Posterior cingulate gyrus (tissue), 11 donors: ENCODE measurements around the gene GLT8D1.
A peak's percentile ranks its signal among the peaks of the same experiment; 100 is the strongest.
"Not testable (repeated sequence)": the region's sequence is repeated elsewhere in the genome, so short reads cannot be mapped to it uniquely, and the experiment has no call there.

Experiments used
- DNase-seq, 10 donors: peaks; one replicate each; pipeline versions ENCODE4 v3.0.0 to v3.0.0-alpha.2; 2020 to 2021; ENCODE audit warnings: mixed read lengths in 3 of 10
- intact Hi-C: fragments of 100-400 bp; cut with DNase I; formaldehyde crosslinking; loops from one replicate; pipeline ENCODE4 v1.15.1; 2023

GLT8D1 gene

GRCh38 chr3:52685285-52685708, 20.3 kb downstream of the GLT8D1 start:
- intact Hi-C loops = loop anchor here (2.0 to 10.0 kb wide), 3 partner anchors 20 to 260 kb away; partner anchors contain the start of genes GLT8D1 and UQCC5

GRCh38 chr3:52684184-52684583, 21.4 kb downstream of the GLT8D1 start:
- intact Hi-C loops = loop anchor here (2.0 to 10.0 kb wide), 3 partner anchors 21 to 259 kb away; partner anchors contain the start of genes GLT8D1 and UQCC5
- DNase-seq = no peak

More at GRCh38 chr3:52685285-52685708, 20.3 kb downstream of the GLT8D1 start:
- DNase-seq = peak; percentile 60 to 96 (median 70)

DNA sequence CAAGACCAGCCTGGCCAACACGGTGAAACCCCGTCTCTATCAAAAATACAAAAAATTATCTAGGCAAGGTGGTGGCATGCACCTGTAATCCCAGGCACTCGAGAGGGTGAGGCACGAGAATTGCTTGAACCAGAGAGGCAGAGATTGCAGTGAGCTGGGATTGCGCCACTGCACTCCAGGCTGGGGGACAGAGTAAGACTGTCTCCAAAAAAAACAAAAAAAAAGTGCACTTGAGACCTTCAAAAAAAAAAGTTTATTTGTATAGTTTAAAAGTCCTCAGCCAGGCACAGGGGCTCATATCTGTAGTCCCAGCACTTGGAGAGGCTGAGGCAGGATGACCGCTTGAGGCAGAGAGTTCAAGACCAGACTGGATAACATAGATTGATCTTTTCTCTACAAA, 22.0 kb downstream of the GLT8D1 start:
- intact Hi-C loops = loop anchor here (2.0 to 10.0 kb wide), 3 partner anchors 21 to 259 kb away; partner anchors contain the start of genes GLT8D1 and UQCC5
- DNase-seq = no peak

GRCh38 chr3:52682016-52682415, 23.6 kb downstream of the GLT8D1 start:
- DNase-seq = peak in 1 of 10 donors; percentile 11
- intact Hi-C loops = loop anchor here (10.0 kb wide), 1 partner anchor 257 kb away; no protein-coding TSS in a partner anchor

- no peak for DNase-seq
- intact Hi-C loops = loop anchor here (10.0 kb wide), 1 partner anchor 257 kb away; no protein-coding TSS in a partner anchor
Measured at GRCh38 chr3:52681596-52681995, 24.0 kb downstream of the GLT8D1 start.

DNA sequence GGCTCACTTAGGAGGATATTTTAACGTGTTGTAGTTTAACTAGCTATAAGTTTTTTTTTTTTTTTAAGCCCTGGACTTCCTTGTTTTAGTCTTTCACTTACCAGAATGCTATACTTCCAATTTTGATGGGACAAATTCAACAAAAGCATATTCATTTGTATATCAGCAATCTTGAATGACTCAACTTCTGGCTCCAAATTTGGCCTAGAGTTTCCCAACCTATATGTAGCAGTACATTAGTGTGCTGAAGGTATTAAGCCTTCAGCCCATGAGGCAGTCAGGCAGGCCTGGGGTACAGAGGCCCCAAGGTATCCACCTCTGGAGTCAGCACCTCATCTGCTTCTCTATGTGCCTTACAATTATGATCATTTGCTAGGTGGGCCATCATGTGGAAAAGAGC, 25.8 kb downstream of the GLT8D1 start:
- no peak for DNase-seq
- intact Hi-C loops = loop anchor here (10.0 kb wide), 1 partner anchor 255 kb away; no protein-coding TSS in a partner anchor

GRCh38 chr3:52679199-52679538, 26.4 kb downstream of the GLT8D1 start:
- intact Hi-C loops = no loop called here

GRCh38 chr3:52678265-52679198, 27.1 kb downstream of the GLT8D1 start:
- DNase-seq = no peak
- intact Hi-C loops = no loop called here

More at GRCh38 chr3:52679199-52679538, 26.4 kb downstream of the GLT8D1 start:
- DNase-seq = no peak

DNA sequence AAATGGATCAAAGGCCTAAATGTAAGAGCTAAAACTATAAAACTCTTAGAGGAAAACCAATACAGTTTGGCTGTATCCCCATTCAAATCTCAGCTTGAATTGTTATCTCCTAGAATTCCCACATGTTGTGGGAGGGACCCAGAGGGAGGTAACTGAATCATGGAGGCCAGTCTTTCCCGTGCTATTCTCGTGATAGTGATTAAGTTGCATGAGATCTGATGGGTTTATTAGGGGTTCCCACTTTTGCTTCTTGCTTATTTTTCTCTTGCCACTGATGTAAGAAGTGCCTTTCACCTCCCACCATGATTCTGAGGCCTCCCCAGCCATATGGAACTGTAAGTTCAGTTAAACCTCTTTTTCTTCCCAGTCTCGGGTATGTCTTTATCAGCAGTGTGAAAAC, 29.4 kb downstream of the GLT8D1 start:
- intact Hi-C loops, DNase-seq: not testable (repeated sequence)

DNA sequence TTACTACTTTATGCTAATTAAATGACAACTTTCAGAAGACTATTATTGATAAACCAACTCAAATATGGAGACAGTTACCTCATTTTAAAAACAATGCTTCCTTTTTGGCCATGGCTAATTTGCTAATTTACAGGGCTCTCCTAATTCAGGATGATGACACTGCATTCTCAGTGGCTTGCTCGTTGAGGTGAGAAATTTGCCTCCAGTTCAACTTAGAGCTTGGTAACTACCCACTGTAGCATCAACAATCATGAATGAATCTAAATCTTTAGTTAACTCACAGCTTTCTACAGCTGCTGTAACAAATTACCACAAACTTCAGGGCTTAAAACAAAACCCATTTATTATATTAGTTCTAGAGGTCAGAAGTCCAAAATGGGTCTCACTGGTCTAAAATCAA, 33.9 kb downstream of the GLT8D1 start:
- intact Hi-C loops = no loop called here
- no peak for DNase-seq

- intact Hi-C loops = no loop called here
- DNase-seq = no peak
Measured at GRCh38 chr3:52670621-52671521, 34.7 kb downstream of the GLT8D1 start.

- intact Hi-C loops = no loop called here
- DNase-seq = no peak
Measured at GRCh38 chr3:52663098-52663497, 42.5 kb downstream of the GLT8D1 start.

DNA sequence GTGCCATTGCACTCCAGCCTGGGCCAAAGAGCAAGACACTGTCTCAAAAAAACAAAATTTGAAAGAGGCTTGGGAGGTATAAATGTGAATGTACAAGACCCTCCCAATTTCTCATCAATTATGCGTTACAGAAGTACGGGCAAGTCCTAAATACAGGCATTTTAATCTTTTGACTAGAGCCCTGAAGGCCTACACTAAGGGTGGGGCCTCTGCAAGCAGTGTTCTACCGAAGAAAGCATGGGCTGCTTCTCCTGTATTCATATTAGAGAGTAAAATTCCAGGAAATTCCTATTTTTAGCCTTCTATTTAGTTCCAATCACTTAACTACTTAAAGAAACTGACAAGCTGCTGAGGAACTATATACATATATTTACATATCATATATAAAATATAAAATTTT, 45.5 kb downstream of the GLT8D1 start:
- intact Hi-C loops = no loop called here
- no peak for DNase-seq

GRCh38 chr3:52655895-52656294, 49.7 kb downstream of the GLT8D1 start:
- DNase-seq = no peak
- intact Hi-C loops = no loop called here

- DNase-seq = no peak
- intact Hi-C loops = no loop called here
Measured at GRCh38 chr3:52651592-52651991, 54.0 kb downstream of the GLT8D1 start.

- intact Hi-C loops = no loop called here
Measured at GRCh38 chr3:52650439-52650838, 55.2 kb downstream of the GLT8D1 start.

DNA sequence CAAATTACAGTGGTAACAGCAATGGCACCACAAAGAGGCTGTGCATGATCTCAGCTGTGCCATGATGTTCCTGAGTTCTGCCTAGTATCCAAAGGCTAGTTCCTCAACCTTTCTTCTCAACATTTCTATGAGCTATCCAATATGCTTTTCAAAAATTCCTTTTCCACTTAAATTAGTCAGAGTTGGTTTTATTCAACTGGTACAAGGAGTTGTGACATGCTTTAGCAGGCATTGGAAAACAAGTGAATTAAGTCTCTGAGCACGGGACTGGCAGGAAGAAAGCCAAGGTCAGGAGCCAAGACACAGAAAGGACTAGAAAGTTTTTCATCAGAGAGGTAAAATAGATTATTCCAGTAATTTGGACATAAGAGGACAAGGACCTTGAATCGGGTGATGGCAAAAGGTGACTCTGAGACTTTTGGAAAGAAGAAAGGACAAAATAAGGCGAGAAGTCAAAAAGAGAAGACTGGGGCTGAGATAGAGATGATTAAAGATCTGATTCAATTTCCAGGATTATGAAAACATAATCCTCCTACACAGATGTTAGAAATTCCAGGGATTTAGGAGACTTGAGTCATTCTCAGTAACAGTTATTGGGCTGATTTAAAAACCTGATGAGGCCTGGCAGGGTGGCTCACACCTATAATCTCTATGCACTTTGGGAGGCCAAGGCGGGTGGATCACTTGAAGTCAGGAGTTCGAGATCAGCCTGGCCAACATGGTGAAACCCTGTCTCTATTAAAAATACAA, 56.0 kb downstream of the GLT8D1 start:
- intact Hi-C loops = no loop called here
- no peak for DNase-seq

More at GRCh38 chr3:52650439-52650838, 55.2 kb downstream of the GLT8D1 start:
- no peak for DNase-seq

DNA sequence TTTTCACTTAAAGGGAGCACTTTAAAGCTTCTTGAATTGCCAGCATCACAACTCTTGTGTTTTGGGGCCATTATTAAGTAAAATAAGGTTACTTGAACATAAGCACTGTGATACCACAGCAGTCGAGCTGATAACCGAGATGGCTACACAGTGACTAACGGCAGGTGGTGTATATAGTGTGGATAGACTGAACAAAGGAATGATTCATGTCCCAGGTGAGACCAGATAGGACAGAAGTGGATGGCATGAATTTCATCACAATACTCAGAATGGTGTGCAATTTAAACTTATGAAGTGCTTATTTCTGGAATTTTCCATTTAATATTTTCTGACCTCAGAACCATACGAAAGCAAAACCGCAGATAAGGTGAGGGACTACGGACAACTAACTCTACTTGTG, 60.0 kb downstream of the GLT8D1 start:
- no peak for DNase-seq
- intact Hi-C loops = no loop called here
